K562 (cell line): ENCODE data around the gene FTO. TPM values are rescaled to one million over a fixed set of nuclear protein-coding genes. Genes with fewer than 3 reads are reported as not detected.

ENCODE experiments used
- ATAC-seq: fragments of 200-7000 bp; cut with Tn5 transposase; 3 replicates; pipeline ENCODE4 v1.9.1; 2020; ENCODE audit warnings: moderate library complexity
- BruUV-seq: library from RNA; stranded (reverse); fragments of 400-500 nt; replicated peaks from 2 replicates; lab custom pipeline; 2021; lab: Mats Ljungman, UMichigan
- CTCF ChIA-PET: fragments of 300-600 bp; formaldehyde crosslinking; extraction: SDS; loops from one replicate; lab custom pipeline; 2021; ENCODE audit warnings: low intra/inter-chr PET ratio; lab: Yijun Ruan, JAX
- POLR2A ChIA-PET: fragments of 300-600, 350-650 bp; sonication (Branson Sonifier 250); formaldehyde crosslinking; extraction: SDS; loops from one replicate; lab custom pipeline; 2021; ENCODE audit warnings: antibody characterized with exemption, inconsistent platforms; lab: Yijun Ruan, JAX
- DNase-seq, 4 experiments: peaks; one replicate each; pipeline versions ENCODE4 v3.0.0 to v3.0.0-alpha.2; 2011 to 2018; ENCODE audit warnings: low spot score in 3 of 4, mixed read lengths in 3 of 4; ENCODE audit errors: extremely low read depth in 1 of 4
- FAIRE-seq: peaks from 2 replicates; lab custom pipeline; 2011; peaks lifted over from hg19 to GRCh38; lab: Jason Lieb, UNC
- H2AFZ ChIP-seq: 2 replicates; pipeline ENCODE4 v1.6.0; 2011; ENCODE audit warnings: low read depth, low read length, control low read depth, inconsistent platforms
- H3K27ac ChIP-seq: fragments of 200-600 bp; 3 replicates; pipeline ENCODE4 v1.8.0; 2011; ENCODE audit warnings: low read depth, mild to moderate bottlenecking, control low read depth, inconsistent platforms, low read length, moderate library complexity, mixed read lengths; ENCODE audit errors: extremely low read depth
- H3K27me3 ChIP-seq, 2 experiments: fragments of 300-600 bp in 1 of 2; 2 replicates in 1 of 2; 3 replicates in 1 of 2; pipeline versions ENCODE4 v1.6.0 to v1.8.0; 2011; ENCODE audit warnings: inconsistent platforms in 2 of 2, low read length in 2 of 2, mild to moderate bottlenecking in 1 of 2, mixed read lengths in 1 of 2, moderate library complexity in 1 of 2; ENCODE audit not compliant: control insufficient read depth in 2 of 2, insufficient read depth in 2 of 2
- H3K36me3 ChIP-seq: fragments of 300-600 bp; 3 replicates; pipeline ENCODE4 v1.8.0; 2011; ENCODE audit warnings: mild to moderate bottlenecking, low read length, inconsistent platforms; ENCODE audit not compliant: control insufficient read depth, insufficient read depth
- H3K4me1 ChIP-seq, 2 experiments: fragments of 200-600 bp in 1 of 2; replicated peaks in 1 of 2; 2 replicates in 1 of 2; 3 replicates in 1 of 2; pipeline versions ENCODE4 v1.5.1 to v1.8.0; 2011; ENCODE audit warnings: inconsistent platforms in 2 of 2, low read length in 2 of 2, mild to moderate bottlenecking in 1 of 2, mixed read lengths in 1 of 2, moderate library complexity in 1 of 2; ENCODE audit not compliant: control insufficient read depth in 2 of 2, insufficient read depth in 2 of 2
- H3K4me2 ChIP-seq: 2 replicates; pipeline ENCODE4 v1.6.1; 2011; ENCODE audit warnings: low read length, control low read depth, inconsistent platforms, mixed read lengths; ENCODE audit not compliant: insufficient read depth
- H3K4me3 ChIP-seq: fragments of 200-600 bp; sonication (generic), shearing (Covaris generic); 2 replicates; pipeline ENCODE4 v1.5.1; 2016; ENCODE audit warnings: control low read depth, inconsistent platforms
- H3K79me2 ChIP-seq: fragments of 200-600 bp; 3 replicates; pipeline ENCODE4 v1.8.0; 2011; ENCODE audit warnings: low read length, inconsistent platforms; ENCODE audit not compliant: control insufficient read depth, insufficient read depth
- H3K9ac ChIP-seq, 2 experiments: 2 replicates each; pipeline versions ENCODE4 v1.6.0 to v1.6.1; 2011; ENCODE audit warnings: low read depth in 2 of 2, low read length in 2 of 2, control low read depth in 1 of 2, inconsistent platforms in 1 of 2, mild to moderate bottlenecking in 1 of 2, mixed read lengths in 1 of 2; ENCODE audit not compliant: insufficient read depth in 1 of 2
- H3K9me1 ChIP-seq: one replicate; pipeline ENCODE4 v1.6.0; 2011; ENCODE audit warnings: inconsistent platforms, mild to moderate bottlenecking, low read length, moderate library complexity; ENCODE audit not compliant: control insufficient read depth, insufficient read depth
- H3K9me3 ChIP-seq: replicated peaks from 2 replicates; pipeline ENCODE4 v1.5.1; 2011; ENCODE audit warnings: low read depth, low read length, inconsistent platforms; ENCODE audit not compliant: control insufficient read depth, insufficient read depth
- H4K20me1 ChIP-seq: replicated peaks from 2 replicates; pipeline ENCODE4 v1.6.1; 2011; ENCODE audit warnings: low read length, inconsistent platforms, mixed read lengths; ENCODE audit not compliant: control insufficient read depth, insufficient read depth
- ASH1L ChIP-seq: fragments of 450-650 bp; IDR thresholded peaks from 2 replicates; pipeline ENCODE4 v1.6.1; 2018; ENCODE audit warnings: borderline replicate concordance, mild to moderate bottlenecking, low read depth; ENCODE audit not compliant: partially characterized antibody
- DDX20 ChIP-seq: fragments of 450-650 bp; IDR thresholded peaks from 2 replicates; pipeline ENCODE4 v1.6.1; 2016; ENCODE audit warnings: missing genetic modification characterization, low read depth, mild to moderate bottlenecking, missing compliant biosample characterization, moderate library complexity
- KLF16 ChIP-seq: IDR thresholded peaks from 2 replicates; pipeline ENCODE4 v1.6.1; 2016; ENCODE audit warnings: antibody characterized with exemption
- PYGO2 ChIP-seq: fragments of 450-650 bp; IDR thresholded peaks from 2 replicates; pipeline ENCODE4 v1.6.1; 2016; ENCODE audit warnings: mild to moderate bottlenecking, missing genetic modification characterization, moderate library complexity, missing compliant biosample characterization
- SRSF7 ChIP-seq: fragments of 200-400 bp; formaldehyde crosslinking; optimal IDR thresholded peaks from 2 replicates; pipeline ENCODE3; 2017; ENCODE audit warnings: mild to moderate bottlenecking, low read depth, low read length
- ZBTB17 ChIP-seq: fragments of 450-650 bp; formaldehyde crosslinking; IDR thresholded peaks from 2 replicates; pipeline ENCODE4 v1.4.0; 2020; ENCODE audit warnings: mild to moderate bottlenecking
- ZBTB43 ChIP-seq: sonication (generic); formaldehyde crosslinking; IDR thresholded peaks from 2 replicates; pipeline ENCODE4 v1.8.0; 2023; ENCODE audit warnings: mild to moderate bottlenecking, missing genetic modification reagents
- ZNF133 ChIP-seq: fragments of 250-450 bp; sonication (Bioruptor Pico); IDR thresholded peaks from 2 replicates; pipeline ENCODE4 v1.4.0; 2020; ENCODE audit warnings: mild to moderate bottlenecking
- WGBS: fragments of 100-300 bp; shearing (Covaris generic); methylation state at CpG from one replicate; pipeline ENCODE4 v1.1.6; 2016; ENCODE audit warnings: low coverage, mixed read lengths; ENCODE audit not compliant: insufficient coverage; ENCODE audit errors: missing lambda C conversion rate; 5-methylcytosine and 5-hydroxymethylcytosine counted together
- in situ Hi-C: fragments of 300-500 bp; cut with MboI; formaldehyde crosslinking; loops from 4 replicates; pipeline ENCODE4 v1.15.0; 2018; ENCODE audit warnings: inconsistent platforms, mixed read lengths
- intact Hi-C: fragments of 100-400 bp; cut with micrococcal nuclease; formaldehyde crosslinking; loops from 2 replicates; pipeline ENCODE4 v1.14.2; 2022
- polyA plus RNA-seq, 8 experiments: library from polyadenylated mRNA; depleted of rRNA in 4 of 8; stranded (reverse) in 5 of 8; unstranded in 3 of 8; fragments of >200 nt; fragmentation: Nextera tagmentation in 2 of 8; fragmentation: Illumina TruSeq in 1 of 8; extraction: Ambion mirVana in 2 of 8; extraction: Trizol in 1 of 8; gene quantifications; 2 replicates each; pipeline versions ENCODE4 v1.2.1 to v1.2.3, GENCODE V29; 2011 to 2014; ENCODE audit warnings: inconsistent platforms in 1 of 8, missing spikeins in 1 of 8
- total RNA-seq, 7 experiments: library from RNA; depleted of rRNA in 6 of 7; stranded (reverse); fragments of >200 nt in 6 of 7; fragmentation: Illumina TruSeq in 2 of 7; extraction: Trizol in 2 of 7; gene quantifications; 2 replicates each; pipeline versions ENCODE4 v1.2.1 to v1.2.3, GENCODE V29; 2011 to 2021; ENCODE audit warnings: low replicate concordance in 1 of 7

Gene FTO
- total and polyA plus RNA-seq, 9 of the 15 experiments (the other 6 are each of a cell fraction or from before 2014, with no cell fraction given): 11.3 to 27.7 (median 25.5) TPM

DNA sequence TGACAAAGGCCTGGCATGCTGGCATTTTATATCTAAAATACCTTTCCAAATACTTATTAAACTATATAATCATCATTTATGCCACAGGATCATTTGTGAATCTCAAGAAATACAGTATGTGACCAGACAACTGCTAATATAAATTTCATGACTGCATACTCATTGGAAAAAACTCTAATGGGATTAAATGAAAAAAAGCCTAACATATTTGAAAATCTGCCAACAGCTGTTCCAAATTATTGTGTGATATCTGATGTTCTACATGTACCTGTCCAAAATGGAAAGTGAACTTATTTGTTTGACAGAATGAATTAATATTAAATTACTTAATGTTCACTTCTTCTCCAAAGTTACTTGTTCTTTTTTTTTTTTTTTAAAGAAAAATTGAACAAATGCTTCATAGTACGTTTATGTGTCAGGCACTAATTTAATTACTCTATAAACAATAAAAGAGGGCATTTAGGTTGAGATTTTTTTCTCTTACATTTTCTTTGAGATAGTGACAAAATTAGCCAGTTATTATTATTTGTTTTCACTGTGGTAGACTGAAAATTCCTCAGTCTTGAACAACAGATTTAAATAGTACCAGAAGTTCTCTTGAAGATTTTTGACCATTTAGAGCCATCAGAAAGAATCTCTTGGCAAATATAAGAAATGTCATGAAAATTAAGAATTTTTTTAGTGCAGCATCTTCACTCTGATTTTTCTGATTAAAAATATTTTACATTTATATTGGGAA, 114.0 kb downstream of the FTO start (continued):
- TF ChIP-seq DDX20 (tag) (no peak), PYGO2 (tag) (no peak), ZBTB43 (no peak), ASH1L (no peak)

- H3K4me2 ChIP-seq: no peak overlapping the region
- ATAC-seq (no peak), DNase-seq (no peak), FAIRE-seq (no peak)
- no peaks in the 10 kb centered on the region for H3K36me3 ChIP-seq
- no peak overlapping the region for H3K27ac ChIP-seq
- no TSS peak for BruUV-seq
- intact Hi-C loops: no loop called here
- H3K9me1 ChIP-seq: no peaks in the 10 kb centered on the region
- H3K4me1 ChIP-seq: no peaks in the 10 kb centered on the region
- H4K20me1 ChIP-seq: no peaks in the 10 kb centered on the region
- TF ChIP-seq SRSF7: no peak
- no peak for TF ChIP-seq ZBTB17 (CRISPR knock-in tag)
- no peak for TF ChIP-seq ZNF133 (CRISPR knock-in tag)
- no peak for TF ChIP-seq KLF16
- H3K9me3 ChIP-seq: no peaks in the 10 kb centered on the region
- H3K27me3 ChIP-seq: no peaks in the 10 kb centered on the region
- ChIA-PET CTCF (no interaction called here), POLR2A (no interaction called here)
- no peak overlapping the region for H2AFZ ChIP-seq
- in situ Hi-C loops: no loop called here
- 0% methylated on average over 1 of the region's 1 CpG for WGBS
- H3K4me3 ChIP-seq: no peak overlapping the region
- H3K9ac ChIP-seq: no peak overlapping the region
- no peaks in the 10 kb centered on the region for H3K79me2 ChIP-seq
These were observed 117.5 kb downstream of the FTO start for GRCh38 chr16:53821487-53821886.
